OCI-LY1 (cell line): ENCODE measurements around the gene POC1A.

Experiments
- CTCF ChIP-seq: fragments of 200-600 bp; sonication (generic), shearing (Covaris generic); IDR thresholded peaks from 2 replicates; pipeline ENCODE4 v1.5.1; 2017; ENCODE audit warnings: mild to moderate bottlenecking, antibody characterized with exemption, low read length, moderate library complexity, mixed read lengths
- EZH2 ChIP-seq: fragments of 200-600 bp; sonication (generic), shearing (Covaris generic); IDR thresholded peaks from 2 replicates; pipeline ENCODE4 v1.8.0; 2017; ENCODE audit warnings: borderline replicate concordance, mixed run types, mild to moderate bottlenecking, antibody characterized with exemption, low read length, moderate library complexity, mixed read lengths

GRCh38 chr3:52132041-52132440 lies 22.2 kb downstream of the POC1A start:
- TF ChIP-seq CTCF = no peak
- no peak for TF ChIP-seq EZH2
